Adrenal gland (tissue), 5 donors: ENCODE results near the gene TMEM270.
"Not testable (repeated sequence)": the region's sequence is repeated elsewhere in the genome, so short reads cannot be mapped to it uniquely, and the experiment has no call there.

Experiments used
- POLR2A ChIP-seq, 2 donors: fragments of 450-650 bp; IDR thresholded peaks; one replicate each; pipeline ENCODE4 v1.6.1; 2017; ENCODE audit warnings: antibody characterized with exemption in 2 of 2, mild to moderate bottlenecking in 2 of 2, moderate library complexity in 1 of 2
- TF ChIP-seq, protein P1 (sequence below), 6 experiments: fragments of 450-650 bp in 4 of 6; fragments of 200-600 bp in 2 of 6; sonication (generic) in 1 of 6; IDR thresholded peaks; 1 replicate in 5 of 6; 2 replicates in 1 of 6; pipeline versions ENCODE4 v1.5.1 to v1.8.0; 2016 to 2021; ENCODE audit warnings: antibody characterized with exemption in 6 of 6, mild to moderate bottlenecking in 2 of 6, moderate library complexity in 1 of 6
- donor health status: DM: no; HTN: no; CAD: no.

DNA sequence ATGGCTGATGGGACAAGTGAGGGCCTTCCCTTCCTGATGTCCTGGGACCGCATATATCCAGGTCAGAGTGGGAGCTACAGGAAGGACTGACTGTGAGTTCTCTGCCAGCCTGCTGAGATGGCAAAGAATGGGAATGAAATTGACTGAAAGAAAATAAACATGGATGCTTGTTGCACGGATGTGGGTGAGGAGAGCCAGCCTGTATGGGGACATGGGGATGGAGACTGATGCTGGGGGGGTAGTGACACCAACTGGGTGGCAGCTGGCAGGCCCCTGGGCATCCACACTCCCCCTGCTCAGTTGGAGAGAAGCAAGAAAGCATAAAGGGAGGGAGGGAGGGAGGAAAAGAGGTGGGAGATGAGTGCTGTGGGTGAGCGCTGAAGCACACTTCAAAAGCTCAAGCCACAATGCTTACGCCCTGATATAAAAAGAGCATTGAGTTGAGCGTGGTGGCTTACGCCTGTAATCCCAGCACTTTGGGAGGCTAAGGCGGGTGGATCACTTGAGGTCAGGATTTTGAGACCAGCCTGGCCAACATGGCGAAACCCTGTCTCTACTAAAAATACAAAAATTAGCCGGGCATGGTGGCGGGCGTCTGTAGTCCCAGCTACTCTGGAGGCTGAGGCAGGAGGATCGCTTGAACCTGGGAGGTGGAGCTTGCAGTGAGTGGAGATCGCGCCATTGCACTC lies 39.2 kb upstream of the TMEM270 start:
- TF ChIP-seq, protein P1, sequence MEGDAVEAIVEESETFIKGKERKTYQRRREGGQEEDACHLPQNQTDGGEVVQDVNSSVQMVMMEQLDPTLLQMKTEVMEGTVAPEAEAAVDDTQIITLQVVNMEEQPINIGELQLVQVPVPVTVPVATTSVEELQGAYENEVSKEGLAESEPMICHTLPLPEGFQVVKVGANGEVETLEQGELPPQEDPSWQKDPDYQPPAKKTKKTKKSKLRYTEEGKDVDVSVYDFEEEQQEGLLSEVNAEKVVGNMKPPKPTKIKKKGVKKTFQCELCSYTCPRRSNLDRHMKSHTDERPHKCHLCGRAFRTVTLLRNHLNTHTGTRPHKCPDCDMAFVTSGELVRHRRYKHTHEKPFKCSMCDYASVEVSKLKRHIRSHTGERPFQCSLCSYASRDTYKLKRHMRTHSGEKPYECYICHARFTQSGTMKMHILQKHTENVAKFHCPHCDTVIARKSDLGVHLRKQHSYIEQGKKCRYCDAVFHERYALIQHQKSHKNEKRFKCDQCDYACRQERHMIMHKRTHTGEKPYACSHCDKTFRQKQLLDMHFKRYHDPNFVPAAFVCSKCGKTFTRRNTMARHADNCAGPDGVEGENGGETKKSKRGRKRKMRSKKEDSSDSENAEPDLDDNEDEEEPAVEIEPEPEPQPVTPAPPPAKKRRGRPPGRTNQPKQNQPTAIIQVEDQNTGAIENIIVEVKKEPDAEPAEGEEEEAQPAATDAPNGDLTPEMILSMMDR (IDR thresholded peaks at IDR 0.05) = not testable (repeated sequence)
- TF ChIP-seq POLR2A (IDR thresholded peaks at IDR 0.05) = not testable (repeated sequence)
